Cerebellar nuclear complex (tissue), 1 donor: ENCODE data around the gene PRKN.
"Not testable (repeated sequence)": the region's sequence is repeated elsewhere in the genome, so short reads cannot be mapped to it uniquely, and the experiment has no call there.

Experiments used
- DNase-seq, 2 experiments: peaks; one replicate each; lab custom pipeline; 2025; lab: John Stamatoyannopoulos, UW

PRKN gene

DNA sequence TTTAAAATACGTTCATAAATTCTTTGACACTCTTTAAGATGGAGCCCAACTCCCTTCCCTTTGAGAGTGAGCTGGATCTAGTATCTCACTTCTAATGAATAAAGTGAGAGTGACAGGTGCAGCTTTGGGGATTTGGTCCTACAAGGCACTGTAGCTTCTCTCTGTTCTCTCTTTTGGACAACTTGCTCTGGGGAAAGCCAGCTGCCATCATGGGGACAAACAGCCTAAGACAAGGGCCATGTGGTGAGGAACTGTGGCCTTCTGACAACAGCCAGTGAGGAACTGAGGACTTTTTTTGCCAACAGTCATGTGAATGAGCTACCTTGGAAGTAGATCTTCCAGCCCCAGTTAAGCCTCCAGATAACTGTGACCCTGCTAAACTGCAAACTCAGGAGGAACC is 1180.9 kb downstream of the PRKN start:
- DNase-seq: no peak

DNA sequence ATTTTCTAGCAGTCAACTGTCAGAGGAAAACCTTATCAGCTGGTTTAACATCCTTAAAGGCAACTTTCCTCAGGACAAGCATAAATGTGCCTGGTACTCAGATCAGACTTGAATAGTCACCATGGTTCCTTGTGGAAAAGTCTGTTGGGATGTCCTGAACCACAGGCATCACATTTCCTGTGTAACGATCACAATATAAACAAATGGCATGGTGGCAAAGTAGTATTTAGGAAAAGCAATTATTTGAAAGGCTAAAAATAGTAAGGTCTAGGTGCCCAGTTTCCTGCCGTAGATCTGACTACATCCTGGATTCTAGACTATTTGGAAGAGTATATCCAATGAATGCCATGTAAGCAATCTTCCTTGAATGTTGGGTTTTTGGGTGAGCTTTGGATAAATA is 1181.8 kb downstream of the PRKN start:
- DNase-seq: no peak

DNA sequence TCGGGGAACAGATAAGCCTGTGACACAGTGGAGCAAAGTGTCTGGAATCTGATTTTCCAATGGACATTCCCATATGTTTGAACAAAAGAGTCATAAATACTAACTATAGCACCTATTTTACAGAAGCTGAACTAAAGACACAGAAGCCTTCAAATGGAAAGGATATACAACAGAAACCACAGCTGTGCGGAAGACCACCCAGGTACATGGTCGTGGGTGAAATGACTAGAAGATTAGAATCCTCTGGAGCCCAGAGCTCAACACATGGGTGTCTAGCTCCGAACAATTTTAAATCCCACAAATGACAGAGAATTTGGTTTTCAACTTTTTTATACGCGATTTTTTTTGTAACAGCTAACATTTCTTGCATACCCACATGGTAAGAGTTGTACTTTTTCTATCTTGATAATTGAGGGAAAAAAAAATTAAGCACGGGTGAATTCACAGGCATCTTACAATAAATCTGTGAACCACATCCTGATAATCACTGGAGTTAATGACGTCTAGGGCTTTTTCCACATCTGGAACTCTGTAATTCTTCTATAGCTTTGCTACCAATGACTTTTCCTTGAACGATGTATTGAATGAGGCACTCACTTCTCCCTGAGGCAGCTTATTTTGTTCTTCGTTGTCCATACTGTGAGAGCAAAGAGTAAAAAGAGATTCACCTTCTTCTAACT is 1182.6 kb downstream of the PRKN start:
- DNase-seq: no peak

DNA sequence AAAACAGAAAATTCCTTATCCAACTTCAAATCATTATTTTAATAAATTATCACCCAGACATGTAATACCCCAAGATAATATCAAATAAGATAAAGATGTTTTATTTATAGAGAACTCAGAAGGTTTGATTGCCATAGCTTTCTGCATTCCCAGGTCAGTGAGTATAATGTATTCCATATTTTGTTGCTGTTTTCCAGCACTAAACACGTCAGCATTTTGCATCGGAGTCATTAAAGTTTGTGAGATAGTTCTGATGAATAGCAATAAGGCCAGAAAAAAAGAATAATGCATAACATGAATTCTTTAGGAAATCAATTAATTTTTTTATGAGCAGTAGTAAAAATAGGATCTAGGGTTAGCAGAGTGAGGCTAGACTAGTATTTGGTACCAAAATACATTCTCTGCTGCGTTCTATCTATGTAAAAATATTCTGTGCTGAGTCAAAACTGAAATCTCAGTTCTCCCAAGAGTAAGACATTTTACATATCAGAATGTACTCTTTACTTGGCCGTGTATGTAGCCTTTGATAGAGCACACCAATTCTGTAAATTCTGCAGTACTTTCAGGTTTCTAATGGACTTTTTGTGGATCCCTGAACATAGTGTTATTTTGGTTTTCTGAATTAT is 1183.8 kb downstream of the PRKN start:
- no peak for DNase-seq

DNA sequence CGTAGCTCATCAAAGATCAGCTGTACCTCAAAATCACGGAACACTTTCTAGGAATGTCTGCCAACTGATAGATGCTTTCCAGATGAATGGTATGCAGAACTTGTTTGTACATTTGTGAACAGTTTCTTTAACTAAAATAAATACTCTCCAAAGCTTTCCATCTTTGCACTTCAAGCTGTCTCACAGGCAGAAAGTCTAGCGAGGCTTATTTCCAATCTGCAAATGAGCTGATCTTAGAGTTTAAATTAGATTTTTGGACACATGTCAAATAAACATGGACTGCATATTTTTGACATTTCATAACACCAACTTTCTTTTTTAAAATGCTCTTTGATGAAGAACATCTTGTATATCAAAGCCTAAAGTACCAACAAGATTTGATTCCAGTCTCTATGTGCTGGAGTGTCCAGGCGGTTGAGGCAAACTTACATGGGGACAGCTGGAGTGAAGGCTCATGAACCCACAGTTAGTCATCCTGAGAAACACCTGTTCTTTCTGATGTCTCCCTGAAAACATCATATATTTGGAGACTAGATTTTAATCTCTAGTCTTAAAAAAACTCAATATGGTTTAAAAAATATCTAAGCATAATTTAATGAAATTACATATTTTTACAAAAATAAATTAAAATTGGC is 1185.1 kb downstream of the PRKN start:
- no peak for DNase-seq

DNA sequence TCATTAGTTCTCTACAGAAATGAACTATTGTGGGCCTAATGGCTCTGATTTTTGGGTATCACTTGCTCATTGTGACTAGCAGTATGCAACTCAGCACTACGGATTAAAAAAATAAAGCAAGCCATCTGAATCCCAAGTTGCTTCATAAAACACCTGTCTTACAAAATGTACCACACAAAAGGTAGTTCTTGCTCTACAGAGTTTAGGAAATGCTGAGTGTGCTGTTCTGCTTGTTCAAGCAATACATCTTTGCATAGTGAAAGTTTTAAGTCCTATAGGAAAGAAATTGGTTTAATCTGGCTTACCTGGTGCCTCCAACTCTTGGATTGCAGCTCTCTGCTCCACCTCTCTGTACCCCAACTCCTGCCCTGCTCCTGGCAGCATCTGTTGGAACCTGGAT is 1187.0 kb downstream of the PRKN start:
- DNase-seq: no peak

DNA sequence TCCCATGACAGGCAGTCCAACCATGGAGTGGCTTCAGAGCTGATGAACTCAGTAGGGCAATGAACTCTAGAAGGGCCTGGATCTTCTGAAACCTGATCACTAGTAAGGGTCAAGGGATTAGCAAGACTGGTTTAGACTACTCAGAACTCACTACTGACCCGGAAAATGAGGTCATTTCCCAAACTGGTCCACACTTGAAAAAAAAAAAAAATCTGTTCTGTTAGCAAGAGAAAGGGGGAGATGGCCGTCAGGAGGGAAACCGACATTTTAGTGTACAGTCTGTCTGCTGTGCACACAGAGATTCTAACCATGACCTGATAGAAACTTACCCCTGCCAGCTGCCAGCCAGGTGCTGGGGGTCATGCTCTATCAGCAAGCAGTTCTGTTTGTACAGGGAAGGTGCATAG is 1191.3 kb downstream of the PRKN start:
- DNase-seq: no peak

DNA sequence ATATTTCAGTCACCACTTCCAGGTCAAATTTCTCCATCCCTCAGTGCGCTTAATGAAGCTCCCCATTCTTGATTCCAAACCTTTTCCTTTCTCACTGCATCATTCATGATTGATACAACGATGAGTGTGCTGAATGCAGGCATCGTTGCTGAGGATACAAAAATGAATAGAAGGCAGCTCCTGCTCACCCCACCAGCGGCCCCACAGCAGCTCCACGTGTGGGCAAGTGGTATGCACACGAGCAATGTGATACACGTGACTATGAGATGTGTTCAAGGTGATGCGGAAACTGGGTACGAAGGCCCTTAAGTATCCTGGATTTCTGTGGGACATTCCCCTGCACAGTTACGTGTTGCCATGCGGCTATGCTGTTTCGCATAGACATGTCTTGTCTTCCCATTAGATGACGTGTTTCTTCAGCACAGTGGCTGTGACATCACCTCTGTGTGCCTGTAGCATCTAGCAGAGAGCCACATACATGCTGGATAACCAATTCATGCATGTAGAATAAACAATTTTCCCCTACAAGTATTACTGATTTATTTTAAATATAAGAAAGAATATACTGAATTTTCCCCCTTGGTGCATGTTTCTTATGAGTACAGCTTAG is 1193.2 kb downstream of the PRKN start:
- DNase-seq: no peak

DNA sequence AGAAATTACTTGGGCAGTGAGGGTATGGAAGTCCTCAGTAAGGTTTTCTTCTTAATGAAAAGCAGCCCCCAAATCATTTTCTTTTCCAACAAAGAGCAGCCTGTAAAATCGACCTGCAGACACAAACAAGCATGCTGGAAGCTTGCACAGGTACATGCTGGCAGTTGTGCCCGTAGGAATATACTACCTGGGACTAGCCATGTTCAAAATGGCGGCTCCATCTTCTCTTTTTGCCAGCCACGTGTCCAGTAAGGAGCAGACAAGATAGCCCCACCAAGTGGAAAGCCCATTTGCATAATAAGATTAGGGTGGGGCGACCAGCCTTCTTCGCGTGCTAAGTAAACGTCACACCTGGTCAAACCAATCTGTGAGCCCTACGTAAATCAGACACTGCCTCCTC is 1194.3 kb downstream of the PRKN start:
- no peak for DNase-seq

DNA sequence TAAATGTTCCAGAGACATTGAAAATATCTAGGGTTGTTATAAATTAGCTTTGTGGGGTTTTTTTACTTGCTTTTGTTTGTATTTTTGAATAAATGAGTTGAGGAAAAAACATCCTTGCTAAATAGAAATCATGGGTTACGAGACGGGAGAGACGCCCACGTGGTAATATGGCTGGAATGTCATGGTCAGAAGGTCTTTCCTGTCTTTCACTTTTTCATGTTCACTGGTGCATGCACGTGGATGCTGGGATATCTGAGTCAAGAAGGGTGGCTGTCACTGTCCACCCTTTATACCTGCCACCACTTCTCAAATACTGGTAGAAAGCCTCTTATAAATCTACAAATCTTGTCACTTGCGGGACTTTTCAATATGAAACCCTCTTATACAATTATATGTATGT is 1195.0 kb downstream of the PRKN start:
- DNase-seq: no peak

DNA sequence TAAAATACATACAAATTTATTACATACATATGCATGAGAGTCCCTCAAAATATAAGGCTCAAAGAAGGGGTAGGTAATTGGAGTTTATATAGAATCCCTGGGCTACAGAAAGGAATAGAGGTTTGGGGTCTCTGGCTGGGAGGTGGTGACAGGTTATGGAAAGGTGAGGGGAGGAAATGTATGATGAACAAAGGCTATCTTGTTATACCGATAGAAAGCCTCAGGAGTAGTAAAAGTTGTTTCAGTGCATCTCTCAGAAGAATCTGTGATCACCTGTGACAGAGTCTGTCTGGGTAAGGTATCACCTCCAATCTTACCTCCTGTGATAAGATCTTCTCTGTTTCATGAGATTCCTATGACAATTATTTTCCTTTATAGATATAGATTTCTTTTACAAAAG is 1200.8 kb downstream of the PRKN start:
- no peak for DNase-seq

DNA sequence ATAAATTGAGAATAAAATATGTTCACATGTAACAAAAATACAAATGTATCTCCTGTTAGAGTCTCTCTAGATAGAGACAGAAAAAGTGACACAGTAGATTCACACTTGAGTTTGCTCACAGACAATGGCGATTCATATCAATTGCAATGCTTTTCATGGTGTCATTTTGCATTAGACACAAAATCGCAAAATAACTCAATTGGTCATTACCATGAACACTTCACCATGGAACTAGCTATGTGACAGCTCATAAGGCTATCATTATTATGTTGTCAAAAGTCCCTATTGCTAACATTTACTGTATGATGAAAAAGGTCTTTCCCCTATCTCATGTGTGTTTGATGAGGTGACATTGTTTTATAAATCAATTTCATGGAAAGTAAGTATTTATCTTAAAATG is 1204.2 kb downstream of the PRKN start:
- DNase-seq: no peak

DNA sequence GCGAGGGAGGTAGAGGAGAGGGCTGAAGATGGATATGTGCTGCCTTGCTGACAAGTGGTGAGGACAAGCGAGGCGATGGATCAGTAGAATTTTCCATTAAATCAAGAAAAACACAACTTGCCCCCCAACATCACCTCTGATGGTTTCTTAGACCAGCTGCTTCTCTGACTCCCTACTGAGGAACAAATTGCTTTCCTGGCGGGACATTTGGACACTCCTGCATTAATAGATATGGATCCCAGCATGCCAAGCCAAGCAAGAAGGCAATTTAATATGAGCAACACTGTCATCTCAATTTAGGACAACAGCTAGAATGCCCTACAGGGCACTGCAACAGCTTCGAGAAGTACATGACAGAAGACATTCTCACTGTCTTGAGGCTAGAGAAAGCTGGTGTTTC is 1205.3 kb downstream of the PRKN start:
- DNase-seq: no peak

DNA sequence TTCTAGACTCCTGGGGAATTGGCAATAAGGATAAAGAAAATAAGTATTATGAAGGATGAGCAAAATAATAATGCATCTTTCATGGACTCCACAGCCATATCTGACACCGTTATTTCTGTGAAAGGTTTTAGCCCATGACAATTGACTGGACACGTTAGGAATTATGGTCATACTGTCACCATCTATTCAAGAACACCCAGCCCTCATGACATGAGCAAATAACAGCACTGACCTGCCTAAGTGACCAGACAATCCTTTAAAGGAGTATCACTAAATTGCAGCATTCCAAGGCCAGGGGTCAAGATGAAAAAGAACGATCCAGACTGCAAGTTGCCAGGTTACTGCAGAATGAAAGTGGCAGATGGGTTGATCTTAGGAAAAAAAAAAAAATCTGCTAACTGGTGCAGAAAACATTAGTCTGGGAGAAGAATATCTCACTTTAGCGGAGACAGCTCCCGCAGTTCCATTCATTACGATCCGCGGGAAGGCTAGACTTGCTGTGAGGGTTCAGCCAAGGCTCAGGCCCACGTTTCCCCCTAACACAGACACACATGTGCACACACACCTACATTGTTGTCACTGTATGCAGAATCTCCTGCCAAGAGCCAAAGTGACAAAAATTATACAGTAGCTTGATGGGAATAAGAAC is 1216.0 kb downstream of the PRKN start:
- no peak for DNase-seq

DNA sequence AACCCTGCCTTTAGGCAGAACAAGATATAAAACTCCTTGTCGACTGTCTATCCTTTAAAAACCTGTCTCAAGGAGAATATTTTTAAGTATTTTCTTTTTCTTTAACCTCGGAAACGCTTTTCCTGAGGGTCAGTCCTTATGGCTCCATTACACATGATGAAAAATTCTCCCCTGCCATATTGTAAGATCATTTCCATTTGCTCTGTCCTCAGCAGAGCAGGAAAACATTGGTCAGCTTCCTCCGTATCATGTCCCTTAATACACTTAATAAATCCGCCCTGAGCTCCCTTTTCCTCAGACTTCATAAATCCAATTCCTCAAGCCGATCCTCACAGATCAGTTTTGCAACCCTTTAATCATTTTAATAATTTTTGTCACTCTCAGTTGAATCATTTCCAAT is 1219.2 kb downstream of the PRKN start:
- DNase-seq: no peak

DNA sequence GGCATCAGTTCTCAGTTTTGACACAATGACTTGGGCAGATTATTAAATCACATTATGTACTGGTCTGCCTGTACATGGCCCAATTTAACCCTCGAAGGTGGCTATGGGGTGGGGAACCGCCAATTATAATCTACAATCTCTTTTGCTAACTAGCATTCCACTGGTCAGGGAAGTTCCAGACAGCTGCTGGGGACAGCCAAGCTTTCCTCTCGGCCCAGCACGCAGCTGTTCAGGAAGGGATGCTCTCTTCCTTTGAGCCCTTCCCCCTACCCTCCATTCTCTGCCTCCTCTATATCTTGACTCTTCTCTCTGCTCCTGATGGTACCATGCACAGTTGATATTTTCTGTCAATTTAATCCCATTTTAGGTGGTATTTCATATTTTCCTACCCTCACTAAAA is 1220.2 kb downstream of the PRKN start:
- no peak for DNase-seq

DNA sequence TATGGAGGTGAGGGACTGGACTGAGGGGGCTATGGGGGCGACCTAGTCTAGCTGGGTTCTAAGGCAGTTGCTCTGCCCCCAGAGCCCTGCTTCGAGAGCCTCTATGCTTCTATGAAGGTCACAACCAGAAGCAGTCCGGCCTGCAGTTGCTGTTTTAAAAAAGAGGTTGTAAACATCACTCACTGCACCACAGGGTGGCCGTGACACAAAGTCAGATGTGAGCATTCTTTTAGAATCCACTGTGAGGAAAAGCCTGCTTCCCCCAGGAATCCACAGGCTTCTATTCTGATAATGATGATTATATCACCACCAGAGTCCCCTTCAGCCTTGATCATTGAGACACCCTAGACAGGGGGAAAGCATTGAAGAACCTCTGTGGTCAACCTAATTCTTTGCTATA is 1224.0 kb downstream of the PRKN start:
- no peak for DNase-seq

DNA sequence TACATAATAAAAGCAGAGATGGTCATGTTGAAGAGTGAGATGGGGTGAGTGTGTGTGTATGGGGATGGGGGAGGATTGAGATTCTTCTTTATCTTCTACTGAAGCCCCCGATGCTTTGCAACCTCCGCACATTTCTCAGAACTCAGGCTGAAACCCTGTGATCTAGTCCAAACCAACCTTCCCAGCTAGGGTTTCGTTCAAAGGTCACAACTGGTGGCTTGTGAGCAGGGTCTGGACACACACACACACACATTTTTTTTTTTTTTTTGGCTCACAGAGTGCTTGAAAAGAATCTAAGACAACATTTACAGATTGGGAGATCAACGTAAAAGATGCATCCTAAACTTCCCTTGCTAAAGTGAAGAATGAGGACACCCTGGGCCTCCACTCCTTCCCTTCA is 1228.7 kb downstream of the PRKN start:
- no peak for DNase-seq

DNA sequence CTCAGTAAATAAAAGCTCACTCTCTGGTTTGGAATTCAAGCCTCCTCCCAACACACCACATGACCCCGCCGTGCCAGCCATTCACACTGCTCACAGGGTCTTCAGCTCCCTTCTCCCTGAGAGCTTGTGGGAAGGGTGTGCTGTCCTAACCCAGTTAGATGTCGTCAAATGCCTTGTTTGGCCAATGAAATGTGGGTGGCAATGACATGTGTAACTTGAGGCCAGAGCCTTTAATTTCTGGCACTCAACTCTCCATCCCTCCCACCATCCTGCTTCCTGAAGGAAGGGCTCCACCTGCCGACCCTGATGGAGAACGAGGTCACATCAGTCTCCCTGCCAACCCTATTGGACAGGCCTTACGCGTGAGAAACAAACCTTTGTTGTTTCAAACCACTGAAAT is 1229.2 kb downstream of the PRKN start:
- no peak for DNase-seq

DNA sequence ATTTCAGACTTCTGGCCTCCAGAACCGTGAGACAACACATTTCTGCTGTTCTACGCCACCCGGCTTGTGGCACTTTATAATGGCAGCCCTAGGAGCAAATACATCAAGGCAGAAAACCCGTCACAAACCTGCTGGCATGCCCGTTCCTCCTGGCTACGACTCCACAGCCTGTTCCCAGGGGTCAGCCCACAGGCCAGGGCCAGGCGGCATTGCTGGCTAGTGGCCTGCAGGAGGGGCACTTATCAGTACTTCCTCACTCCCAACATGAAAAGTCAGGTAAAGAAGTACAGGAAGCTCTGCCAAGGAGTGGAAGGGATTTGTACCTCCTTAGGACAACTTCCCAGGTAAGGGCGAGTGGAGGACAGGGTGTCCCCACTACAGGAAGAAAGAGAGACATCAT is 1230.6 kb downstream of the PRKN start:
- DNase-seq: no peak

DNA sequence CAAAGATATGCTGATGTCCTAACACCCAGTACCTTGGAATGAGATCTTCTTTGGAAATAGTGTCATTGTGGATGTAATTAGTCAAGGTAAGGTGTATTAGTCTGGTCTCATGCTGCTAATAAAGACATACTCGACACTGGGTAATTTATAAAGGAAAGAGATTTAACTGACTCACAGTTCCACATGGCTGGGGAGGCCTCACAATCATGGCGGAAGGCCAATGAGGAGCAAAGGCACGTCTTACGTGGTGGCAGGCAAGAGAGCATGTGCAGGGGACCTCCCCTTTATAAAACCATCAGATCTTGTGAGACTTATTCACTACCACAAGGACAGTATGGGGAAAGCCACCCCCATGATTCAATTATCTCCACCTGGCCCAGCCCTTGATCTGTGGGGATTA is 1231.3 kb downstream of the PRKN start:
- not testable (repeated sequence) for DNase-seq

DNA sequence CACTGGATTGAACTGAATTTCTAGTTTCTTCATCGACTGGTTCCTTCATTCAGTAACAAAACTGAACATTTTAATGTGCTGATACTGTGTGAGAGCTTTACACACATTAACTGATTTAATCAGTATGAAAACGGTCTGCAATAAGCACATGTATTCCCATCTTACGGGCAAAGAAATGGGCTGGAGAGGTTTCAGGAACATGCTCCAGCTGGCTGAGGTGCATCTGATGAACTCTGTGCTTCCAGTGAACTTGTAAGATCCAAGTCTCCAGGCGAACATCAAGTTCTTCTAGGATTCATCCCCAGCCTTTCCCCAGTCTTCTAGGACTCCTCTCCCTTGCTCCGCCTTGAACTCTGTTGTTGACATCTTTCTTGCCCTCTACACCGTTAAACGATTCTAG is 1233.0 kb downstream of the PRKN start:
- DNase-seq: no peak
